Breast epithelium (tissue), 3 donors: ENCODE measurements around the gene MT1B.
"Not testable (repeated sequence)": the region's sequence is repeated elsewhere in the genome, so short reads cannot be mapped to it uniquely, and the experiment has no call there.

Experiments used
- POLR2A ChIP-seq: fragments of 450-650 bp; IDR thresholded peaks from one replicate; pipeline ENCODE4 v1.6.1; 2016; ENCODE audit warnings: antibody characterized with exemption, mild to moderate bottlenecking, moderate library complexity
- TF ChIP-seq, protein P1 (sequence below), 3 donors: fragments of 450-650 bp; IDR thresholded peaks; one replicate each; pipeline ENCODE4 v1.5.1; 2016 to 2017; ENCODE audit warnings: antibody characterized with exemption in 3 of 3, mild to moderate bottlenecking in 3 of 3, moderate library complexity in 3 of 3

DNA sequence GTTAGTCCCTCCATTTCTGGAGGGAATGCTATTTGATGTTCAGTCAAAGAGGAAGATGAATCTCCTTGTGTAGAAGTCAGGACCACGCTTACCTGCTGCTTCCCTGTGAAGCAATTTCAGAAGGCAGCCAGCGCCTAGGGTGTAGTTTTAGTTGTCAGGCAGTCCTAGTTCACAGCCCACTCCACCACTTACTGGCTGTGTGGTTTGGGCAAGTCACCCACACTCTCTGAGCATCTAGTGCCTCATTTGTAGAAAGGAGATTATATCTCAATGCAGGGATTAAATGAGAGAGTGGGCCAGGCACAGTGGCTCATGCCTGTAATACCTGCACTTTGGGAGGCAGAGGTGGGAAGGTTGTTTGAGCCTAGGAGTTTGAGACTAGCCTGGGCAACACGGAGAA lies 20.5 kb downstream of the MT1B start:
- TF ChIP-seq POLR2A: not testable (repeated sequence)
- TF ChIP-seq, protein P1, sequence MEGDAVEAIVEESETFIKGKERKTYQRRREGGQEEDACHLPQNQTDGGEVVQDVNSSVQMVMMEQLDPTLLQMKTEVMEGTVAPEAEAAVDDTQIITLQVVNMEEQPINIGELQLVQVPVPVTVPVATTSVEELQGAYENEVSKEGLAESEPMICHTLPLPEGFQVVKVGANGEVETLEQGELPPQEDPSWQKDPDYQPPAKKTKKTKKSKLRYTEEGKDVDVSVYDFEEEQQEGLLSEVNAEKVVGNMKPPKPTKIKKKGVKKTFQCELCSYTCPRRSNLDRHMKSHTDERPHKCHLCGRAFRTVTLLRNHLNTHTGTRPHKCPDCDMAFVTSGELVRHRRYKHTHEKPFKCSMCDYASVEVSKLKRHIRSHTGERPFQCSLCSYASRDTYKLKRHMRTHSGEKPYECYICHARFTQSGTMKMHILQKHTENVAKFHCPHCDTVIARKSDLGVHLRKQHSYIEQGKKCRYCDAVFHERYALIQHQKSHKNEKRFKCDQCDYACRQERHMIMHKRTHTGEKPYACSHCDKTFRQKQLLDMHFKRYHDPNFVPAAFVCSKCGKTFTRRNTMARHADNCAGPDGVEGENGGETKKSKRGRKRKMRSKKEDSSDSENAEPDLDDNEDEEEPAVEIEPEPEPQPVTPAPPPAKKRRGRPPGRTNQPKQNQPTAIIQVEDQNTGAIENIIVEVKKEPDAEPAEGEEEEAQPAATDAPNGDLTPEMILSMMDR (IDR thresholded peaks at IDR 0.05): not testable (repeated sequence)
